Middle frontal gyrus (tissue), 1 donor: ENCODE data around the gene SLC38A3.
"Not testable (repeated sequence)": the region's sequence is repeated elsewhere in the genome, so short reads cannot be mapped to it uniquely, and the experiment has no call there.

Experiments
- DNase-seq: peaks from one replicate; pipeline ENCODE4 v3.0.0-alpha.2; 2015; ENCODE audit warnings: low spot score; ENCODE audit errors: extremely low spot score

The SLC38A3 gene

GRCh38 chr3:50246517-50246954, 41.5 kb downstream of the SLC38A3 start:
- no peak for DNase-seq

GRCh38 chr3:50248387-50248786, 43.3 kb downstream of the SLC38A3 start:
- no peak for DNase-seq

GRCh38 chr3:50249457-50249856, 44.4 kb downstream of the SLC38A3 start:
- no peak for DNase-seq

- no peak for DNase-seq
Measured at GRCh38 chr3:50250514-50250913, 45.4 kb downstream of the SLC38A3 start.

- DNase-seq, result no peak
Measured at GRCh38 chr3:50251220-50251619, 46.1 kb downstream of the SLC38A3 start.

GRCh38 chr3:50254577-50255250, 49.6 kb downstream of the SLC38A3 start:
- no peak for DNase-seq

GRCh38 chr3:50255251-50255615, 50.2 kb downstream of the SLC38A3 start:
- no peak for DNase-seq

- DNase-seq, result no peak
Measured at GRCh38 chr3:50256978-50257890, 52.2 kb downstream of the SLC38A3 start.

GRCh38 chr3:50258029-50258680, 53.1 kb downstream of the SLC38A3 start:
- DNase-seq, result no peak

- DNase-seq, result no peak
Measured at GRCh38 chr3:50258979-50259378, 53.9 kb downstream of the SLC38A3 start.

- no peak for DNase-seq
Measured at GRCh38 chr3:50259432-50260026, 54.5 kb downstream of the SLC38A3 start.

GRCh38 chr3:50260027-50260941, 55.2 kb downstream of the SLC38A3 start:
- peak; percentile 94 for DNase-seq

GRCh38 chr3:50260942-50261441, 55.9 kb downstream of the SLC38A3 start:
- DNase-seq, result no peak

- DNase-seq, result no peak
Measured at GRCh38 chr3:50261505-50261904, 56.4 kb downstream of the SLC38A3 start.

- DNase-seq, result not testable (repeated sequence)
Measured at GRCh38 chr3:50262200-50262599, 57.1 kb downstream of the SLC38A3 start.

GRCh38 chr3:50262778-50263177, 57.7 kb downstream of the SLC38A3 start:
- DNase-seq, result no peak

- no peak for DNase-seq
Measured at GRCh38 chr3:50263478-50264382, 58.7 kb downstream of the SLC38A3 start.

GRCh38 chr3:50264383-50264963, 59.4 kb downstream of the SLC38A3 start:
- DNase-seq, result no peak

- no peak for DNase-seq
Measured at GRCh38 chr3:50264964-50265485, 60.0 kb downstream of the SLC38A3 start.
